ENCODE data around the gene GPR22. TPM values are rescaled to one million over a fixed set of nuclear protein-coding genes. Genes with fewer than 3 reads are reported as not detected.

GPR22 gene
- total RNA-seq, 1 experiment from 2014 or later = not detected

DNA sequence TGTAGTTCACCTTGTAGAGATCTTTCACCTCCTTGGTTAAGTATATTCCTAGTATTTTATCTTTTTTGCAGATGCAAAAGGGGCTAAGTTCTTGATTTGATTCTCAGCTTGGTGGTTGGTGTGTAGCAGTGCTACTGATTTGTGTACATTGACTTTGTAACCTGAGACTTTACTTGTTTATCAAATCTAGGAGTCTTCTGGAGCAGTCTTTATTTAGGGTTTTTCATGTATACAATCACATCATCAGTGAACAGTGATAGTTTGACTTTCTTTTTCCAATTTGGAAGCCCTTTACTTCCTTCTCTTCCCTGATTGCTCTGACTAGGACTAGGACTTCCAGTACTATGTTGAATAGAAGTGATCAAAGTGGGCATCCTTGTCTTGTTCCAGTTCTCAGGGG lies 33.8 kb downstream of the GPR22 start:
- peaks cover 1% of the 10 kb centered on the region; the same call in 1 of the 2 replicates for H3K27me3 Mint-ChIP-seq (ENCODE audit: low read depth)
- Histone ChIP-seq H3K4me1 (ENCODE audit: insufficient read depth, low read length) (no peaks in the 10 kb centered on the region), H2BK20ac (ENCODE audit: low read depth, low read length, poor library complexity, severe bottlenecking) (no peak overlapping the region), H2BK120ac (ENCODE audit: low read depth, low read length, poor library complexity, severe bottlenecking) (no peak overlapping the region), H2BK12ac (ENCODE audit: insufficient read length, low read depth, low read length) (no peak overlapping the region), H2BK15ac (ENCODE audit: low read depth, low read length) (no peak overlapping the region), H3K14ac (ENCODE audit: insufficient read depth, low read length) (no peak overlapping the region), H3K9ac (ENCODE audit: extremely low read depth, insufficient read length, low read length) (no peak overlapping the region), H3T11ph (ENCODE audit: low read length) (no peak overlapping the region), H3K79me1 (ENCODE audit: insufficient read depth, low read depth, low read length, poor library complexity, severe bottlenecking) (no peaks in the 10 kb centered on the region), H2AK5ac (ENCODE audit: insufficient read length, low read length) (no peak overlapping the region), H3K27me3 (ENCODE audit: insufficient read depth, low read length) (no peaks in the 10 kb centered on the region), H2AFZ (ENCODE audit: low read length) (no peak overlapping the region), H4K8ac (replicated peaks; ENCODE audit: insufficient read length, low read depth, low read length) (no peak overlapping the region), H3K4me2 (ENCODE audit: insufficient read depth, insufficient read length, low read length) (no peak overlapping the region), H3K9me3 (ENCODE audit: control insufficient read depth, low read depth, low read length) (peaks cover 6% of the 10 kb centered on the region), H4K20me1 (ENCODE audit: control insufficient read depth, insufficient read depth, insufficient read length) (no peaks in the 10 kb centered on the region), H3K23ac (ENCODE audit: insufficient read length, low read depth, low read length) (no peak overlapping the region), H3K56ac (ENCODE audit: insufficient read length, low read depth, low read length) (no peak overlapping the region), H3K4ac (ENCODE audit: low read depth, low read length) (no peak overlapping the region), H3K27ac (ENCODE audit: insufficient read length, low read depth, low read length) (no peak overlapping the region), H2BK5ac (ENCODE audit: insufficient read length, low read length) (no peak overlapping the region), H3K18ac (ENCODE audit: insufficient read length, low read depth, low read length) (no peak overlapping the region), H3K79me2 (ENCODE audit: insufficient read depth, low read length) (no peaks in the 10 kb centered on the region), H3K23me2 (ENCODE audit: insufficient read length, low read depth, low read length, poor library complexity, severe bottlenecking) (no peaks in the 10 kb centered on the region), H4K91ac (ENCODE audit: insufficient read length, low read depth, low read length) (no peak overlapping the region), H4K5ac (ENCODE audit: insufficient read length, low read depth, low read length) (no peak overlapping the region)
- peaks cover 12 to 13% of the 10 kb centered on the region in 2 experiments for H3K9me3 Mint-ChIP-seq
- H3K36me3 Mint-ChIP-seq (ENCODE audit: insufficient read depth in 1 of 3, low read depth in 3 of 3) = peaks cover 17 to 23% (median 19%) of the 10 kb centered on the region in 3 experiments
- TF ChIP-seq, protein P1, sequence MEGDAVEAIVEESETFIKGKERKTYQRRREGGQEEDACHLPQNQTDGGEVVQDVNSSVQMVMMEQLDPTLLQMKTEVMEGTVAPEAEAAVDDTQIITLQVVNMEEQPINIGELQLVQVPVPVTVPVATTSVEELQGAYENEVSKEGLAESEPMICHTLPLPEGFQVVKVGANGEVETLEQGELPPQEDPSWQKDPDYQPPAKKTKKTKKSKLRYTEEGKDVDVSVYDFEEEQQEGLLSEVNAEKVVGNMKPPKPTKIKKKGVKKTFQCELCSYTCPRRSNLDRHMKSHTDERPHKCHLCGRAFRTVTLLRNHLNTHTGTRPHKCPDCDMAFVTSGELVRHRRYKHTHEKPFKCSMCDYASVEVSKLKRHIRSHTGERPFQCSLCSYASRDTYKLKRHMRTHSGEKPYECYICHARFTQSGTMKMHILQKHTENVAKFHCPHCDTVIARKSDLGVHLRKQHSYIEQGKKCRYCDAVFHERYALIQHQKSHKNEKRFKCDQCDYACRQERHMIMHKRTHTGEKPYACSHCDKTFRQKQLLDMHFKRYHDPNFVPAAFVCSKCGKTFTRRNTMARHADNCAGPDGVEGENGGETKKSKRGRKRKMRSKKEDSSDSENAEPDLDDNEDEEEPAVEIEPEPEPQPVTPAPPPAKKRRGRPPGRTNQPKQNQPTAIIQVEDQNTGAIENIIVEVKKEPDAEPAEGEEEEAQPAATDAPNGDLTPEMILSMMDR (conservative IDR thresholded peaks at IDR 0.05) = no peak
- DNase-seq = no peak
- H3K4me1 Mint-ChIP-seq = peaks cover 0 to 2% of the 10 kb centered on the region in 2 experiments; a peak in 1 of 4 replicates
- H3K4me3 Mint-ChIP-seq = no peak overlapping the region
- no peak overlapping the region; a peak in 1 of 7 replicates for H3K27ac Mint-ChIP-seq

All from H9 (cell line).